Testis (tissue), 3 donors: ENCODE data around the gene PACSIN3. TPM values are rescaled to one million over a fixed set of nuclear protein-coding genes. Genes with fewer than 3 reads are reported as not detected.
"Not testable (repeated sequence)": the region's sequence is repeated elsewhere in the genome, so short reads cannot be mapped to it uniquely, and the experiment has no call there.

Experiments
- DNase-seq: peaks from one replicate; pipeline ENCODE4 v3.0.0-alpha.2; 2019
- H3K27ac ChIP-seq, 2 donors: fragments of 200-600 bp; sonication (generic); one replicate each; pipeline ENCODE4 v1.5.1; 2019
- H3K27me3 ChIP-seq: fragments of 200-600 bp; sonication (generic); one replicate; pipeline ENCODE4 v1.5.1; 2019
- H3K36me3 ChIP-seq: fragments of 200-600 bp; sonication (generic); one replicate; pipeline ENCODE4 v1.5.1; 2017; ENCODE audit warnings: low read depth; ENCODE audit errors: missing control alignments
- H3K4me1 ChIP-seq: fragments of 200-600 bp; sonication (generic); one replicate; pipeline ENCODE4 v1.5.1; 2019
- H3K4me3 ChIP-seq, 2 donors: fragments of 200-600 bp; sonication (generic); one replicate each; pipeline ENCODE4 v1.5.1; 2017 to 2019
- H3K9me3 ChIP-seq: fragments of 200-600 bp; sonication (generic); one replicate; pipeline ENCODE4 v1.5.1; 2017
- CTCF ChIP-seq, 3 experiments: fragments of 450-650 bp in 2 of 3; fragments of 200-600 bp in 1 of 3; sonication (generic) in 1 of 3; IDR thresholded peaks; one replicate each; pipeline ENCODE4 v1.5.1; 2016 to 2019; ENCODE audit warnings: antibody characterized with exemption in 3 of 3, mild to moderate bottlenecking in 2 of 3, moderate library complexity in 1 of 3
- POLR2A ChIP-seq: fragments of 450-650 bp; IDR thresholded peaks from one replicate; pipeline ENCODE4 v1.6.1; 2017; ENCODE audit warnings: antibody characterized with exemption, mild to moderate bottlenecking, moderate library complexity
- WGBS, 2 donors: methylation state at CpG; one replicate each; pipeline ENCODE4 v1.1.5; 2018; 5-methylcytosine and 5-hydroxymethylcytosine counted together
- intact Hi-C: fragments of 100-400 bp; cut with DNase I; formaldehyde crosslinking; loops from one replicate; pipeline ENCODE4 v1.15.1; 2023; ENCODE audit warnings: low total_unique reads
- polyA plus RNA-seq: library from polyadenylated mRNA; stranded (reverse); fragments of 350-450 nt; fragmentation: Illumina TruSeq; extraction: RNeasy Lipid Tissue Mini Kit (QIAGEN cat#74804); gene quantifications from one replicate; pipeline ENCODE4 v1.2.3, GENCODE V29; 2014; ENCODE audit warnings: low read depth, low replicate concordance; ENCODE audit not compliant: insufficient read depth
- total RNA-seq, 2 donors: library from RNA; depleted of rRNA; stranded (reverse); fragments of >200 nt; gene quantifications; one replicate each; pipeline ENCODE4 v1.2.3, GENCODE V29; 2016

PACSIN3 gene
- total and polyA plus RNA-seq, 3 donors from 2014 or later: 10.8 to 12.0 (median 11.0) TPM

GRCh38 chr11:47208628-47209027 is 22.4 kb upstream of the PACSIN3 start:
- 88 to 94% methylated on average over 5 of the region's 5 CpGs for WGBS, 2 donors
- intact Hi-C loops: no loop called here
- Histone ChIP-seq H3K4me1 (no peaks in the 10 kb centered on the region), H3K27ac (no peak overlapping the region), H3K27me3 (no peaks in the 10 kb centered on the region), H3K36me3 (no peaks in the 10 kb centered on the region), H3K9me3 (no peaks in the 10 kb centered on the region), H3K4me3 (no peak overlapping the region)
- no peak for TF ChIP-seq POLR2A
- no peak for TF ChIP-seq CTCF (IDR thresholded peaks at IDR 0.05)
- no peak for DNase-seq

- DNase-seq, H3K27me3 ChIP-seq, H3K36me3 ChIP-seq, H3K4me3 ChIP-seq, intact Hi-C loops, H3K9me3 ChIP-seq, H3K4me1 ChIP-seq, H3K27ac ChIP-seq: not testable (repeated sequence)
- 88 to 91% methylated on average over 13 of the region's 13 CpGs for WGBS, 2 donors
Measured at GRCh38 chr11:47208008-47208552, 21.8 kb upstream of the PACSIN3 start.

- no peak overlapping the region for H3K27ac ChIP-seq
- H3K4me1 ChIP-seq: no peaks in the 10 kb centered on the region
- DNase-seq: no peak
- H3K4me3 ChIP-seq: no peak overlapping the region
- TF ChIP-seq CTCF (IDR thresholded peaks at IDR 0.05): no peak
- no peak for TF ChIP-seq POLR2A
- H3K9me3 ChIP-seq: no peaks in the 10 kb centered on the region
- H3K27me3 ChIP-seq: no peaks in the 10 kb centered on the region
- 83 to 88% methylated on average over 6 of the region's 6 CpGs for WGBS, 2 donors
- intact Hi-C loops: no loop called here
- no peaks in the 10 kb centered on the region for H3K36me3 ChIP-seq
Measured at GRCh38 chr11:47207459-47207858, 21.2 kb upstream of the PACSIN3 start.

GRCh38 chr11:47206577-47206976 is 20.3 kb upstream of the PACSIN3 start:
- H3K4me1 ChIP-seq, H3K9me3 ChIP-seq, DNase-seq, intact Hi-C loops, H3K27ac ChIP-seq, H3K4me3 ChIP-seq, H3K36me3 ChIP-seq, H3K27me3 ChIP-seq: not testable (repeated sequence)
- WGBS, 2 donors: 86 to 91% methylated on average over 5 of the region's 5 CpGs

- H3K4me3 ChIP-seq: no peak overlapping the region
- 76 to 88% methylated on average over 2 of the region's 2 CpGs for WGBS, 2 donors
- DNase-seq: no peak
- H3K9me3 ChIP-seq: no peaks in the 10 kb centered on the region
- H3K4me1 ChIP-seq: no peaks in the 10 kb centered on the region
- H3K27me3 ChIP-seq: no peaks in the 10 kb centered on the region
- TF ChIP-seq POLR2A (no peak), CTCF (IDR thresholded peaks at IDR 0.05) (no peak)
- no peaks in the 10 kb centered on the region for H3K36me3 ChIP-seq
- no peak overlapping the region for H3K27ac ChIP-seq
- intact Hi-C loops: no loop called here
Measured at GRCh38 chr11:47204637-47204989, 18.4 kb upstream of the PACSIN3 start.

- TF ChIP-seq POLR2A (no peak), CTCF (IDR thresholded peaks at IDR 0.05) (no peak)
- 78 to 84% methylated on average over 5 of the region's 5 CpGs for WGBS, 2 donors
Measured at GRCh38 chr11:47202576-47202975, 16.3 kb upstream of the PACSIN3 start.

More at GRCh38 chr11:47202576-47202975, 16.3 kb upstream of the PACSIN3 start:
- Histone ChIP-seq H3K4me3 (no peak overlapping the region), H3K36me3 (no peaks in the 10 kb centered on the region), H3K4me1 (no peaks in the 10 kb centered on the region), H3K27ac (no peak overlapping the region), H3K9me3 (no peaks in the 10 kb centered on the region), H3K27me3 (no peaks in the 10 kb centered on the region)
- DNase-seq: no peak
- intact Hi-C loops: no loop called here
